GM21528 (cell line): ENCODE measurements around the gene YWHAB.

Experiments
- ATAC-seq: cut with Tn5 transposase; IDR thresholded peaks from one replicate; pipeline ENCODE4 v1.9.1; 2021; ENCODE audit warnings: mild to moderate bottlenecking, moderate library complexity; ENCODE audit not compliant: unreplicated experiment, low FRiP score

Gene YWHAB

DNA sequence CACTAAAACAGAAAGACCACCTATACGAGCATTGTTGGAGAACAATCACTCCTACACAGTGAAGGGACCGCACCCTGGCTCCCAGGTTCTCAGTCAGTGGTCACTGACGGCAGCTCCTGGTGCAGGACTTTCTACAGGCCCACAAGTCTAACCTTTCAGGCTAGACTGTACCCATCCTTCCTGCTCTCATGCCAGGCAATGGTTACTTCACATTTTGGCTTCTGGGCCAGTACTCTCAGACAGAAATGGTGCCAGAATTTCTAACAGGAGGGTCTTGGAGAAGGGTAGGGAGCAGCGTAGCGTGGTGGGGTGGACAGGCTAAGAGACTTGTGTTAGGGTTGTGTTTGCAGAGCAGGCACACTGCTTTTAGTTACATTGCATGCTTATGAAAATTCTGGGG lies 62.6 kb downstream of the YWHAB start:
- no peak for ATAC-seq

DNA sequence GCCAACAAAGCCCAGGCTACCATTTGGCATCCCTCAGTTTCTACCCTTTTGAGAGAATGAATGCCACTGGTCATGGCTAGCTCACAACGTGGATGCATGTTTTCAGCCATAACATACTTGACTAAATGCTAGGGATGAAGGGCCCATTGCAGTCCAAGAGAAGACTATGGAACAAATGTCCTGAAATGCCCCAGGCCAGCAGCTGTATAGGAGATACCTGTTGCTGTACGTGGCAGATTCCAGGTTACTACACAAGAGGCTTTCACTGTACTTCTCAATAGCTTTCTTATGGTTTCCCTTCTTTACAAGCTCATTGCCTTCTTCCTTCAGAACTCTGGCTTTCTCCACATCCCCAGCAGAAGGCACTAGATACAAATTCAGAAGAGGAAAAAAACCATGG lies 63.0 kb downstream of the YWHAB start:
- no peak for ATAC-seq

GRCh38 chr20:44950368-44950767 lies 64.9 kb downstream of the YWHAB start:
- ATAC-seq, result no peak

GRCh38 chr20:44952731-44953130 lies 67.2 kb downstream of the YWHAB start:
- ATAC-seq, result no peak

- ATAC-seq, result no peak
Measured at GRCh38 chr20:44954211-44954610, 68.7 kb downstream of the YWHAB start.

GRCh38 chr20:44955270-44955669 lies 69.8 kb downstream of the YWHAB start:
- no peak for ATAC-seq

DNA sequence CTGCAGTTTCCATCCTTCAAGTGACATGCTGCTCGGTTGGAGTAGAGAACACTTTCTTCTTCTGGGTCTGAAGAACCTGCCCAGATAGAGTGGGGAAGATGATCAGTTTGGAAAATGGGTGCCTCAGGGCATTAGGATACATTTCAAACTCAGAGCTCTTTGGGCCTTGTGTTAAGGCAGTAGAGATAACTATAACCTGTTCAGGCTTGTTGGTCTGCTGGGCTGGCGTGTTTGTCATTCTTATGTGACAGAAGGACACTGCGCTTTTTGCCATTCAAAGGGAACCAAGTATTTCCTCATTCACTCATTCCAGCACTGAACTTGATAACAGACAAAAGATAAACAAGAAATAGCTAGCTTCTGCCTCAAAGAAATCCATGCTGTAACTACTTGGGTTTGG lies 70.9 kb downstream of the YWHAB start:
- no peak for ATAC-seq
